ENCODE results near the gene DYNLT4. TPM values are rescaled to one million over a fixed set of nuclear protein-coding genes. Genes with fewer than 3 reads are reported as not detected.
"Not testable (repeated sequence)": the region's sequence is repeated elsewhere in the genome, so short reads cannot be mapped to it uniquely, and the experiment has no call there.

Gene DYNLT4
- total RNA-seq, 1 donor from 2014 or later: 1.4 TPM

DNA sequence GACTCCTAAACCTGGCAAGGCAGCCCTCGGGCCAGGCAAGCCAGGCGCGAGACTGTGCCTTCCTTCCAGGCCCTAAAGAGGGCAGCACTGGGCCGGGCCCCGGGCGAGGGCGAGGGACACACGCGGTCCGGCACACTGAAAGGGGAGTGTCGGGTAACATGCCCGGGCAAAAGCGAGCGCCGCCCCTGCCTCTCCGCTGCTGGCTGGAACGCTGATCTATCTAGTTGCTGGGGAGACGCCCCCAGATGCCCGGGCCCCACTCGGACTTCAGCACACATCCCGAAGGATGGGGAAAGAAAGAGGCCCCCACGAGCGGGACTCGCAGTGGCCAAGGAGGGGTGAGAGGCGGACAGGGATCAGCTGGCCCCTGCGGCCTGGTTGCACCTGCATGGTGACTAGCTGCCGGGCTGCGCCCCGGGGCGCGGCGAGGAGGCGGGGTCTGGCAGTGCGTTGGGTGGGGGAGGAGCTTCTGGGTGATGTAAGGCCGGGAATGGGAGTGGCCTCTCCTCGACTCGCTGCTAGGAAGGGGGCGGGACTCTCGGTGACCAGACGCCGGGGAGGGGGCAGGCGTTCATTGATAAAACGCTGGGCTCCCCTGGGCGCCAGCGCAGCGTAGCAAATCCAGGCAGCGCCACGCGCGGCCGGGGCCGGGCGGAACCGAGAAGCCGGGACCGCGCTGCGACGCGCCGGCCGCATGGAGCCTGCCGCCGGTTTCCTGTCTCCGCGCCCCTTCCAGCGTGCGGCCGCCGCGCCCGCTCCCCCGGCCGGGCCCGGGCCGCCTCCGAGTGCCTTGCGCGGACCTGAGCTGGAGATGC is 7.2 kb downstream of the DYNLT4 start, which contains the start of gene PLK3:
Gene PLK3 (plus strand): TSS at position 608 of the 815 bp plus-strand sequence. CDS start 87 bp downstream, at position 695.
- H3K4me1 Mint-ChIP-seq (ENCODE audit: unreplicated experiment): peaks cover 20% of the 10 kb centered on the region
- peak; percentile 96 for DNase-seq (ENCODE audit: low spot score)
- peaks cover 11% of the 10 kb centered on the region for H3K36me3 Mint-ChIP-seq (ENCODE audit: low read depth, unreplicated experiment)
- H3K4me3 Mint-ChIP-seq (ENCODE audit: unreplicated experiment): peak within 1 kb of the TSS; percentile 92
- TF ChIP-seq, protein P1, sequence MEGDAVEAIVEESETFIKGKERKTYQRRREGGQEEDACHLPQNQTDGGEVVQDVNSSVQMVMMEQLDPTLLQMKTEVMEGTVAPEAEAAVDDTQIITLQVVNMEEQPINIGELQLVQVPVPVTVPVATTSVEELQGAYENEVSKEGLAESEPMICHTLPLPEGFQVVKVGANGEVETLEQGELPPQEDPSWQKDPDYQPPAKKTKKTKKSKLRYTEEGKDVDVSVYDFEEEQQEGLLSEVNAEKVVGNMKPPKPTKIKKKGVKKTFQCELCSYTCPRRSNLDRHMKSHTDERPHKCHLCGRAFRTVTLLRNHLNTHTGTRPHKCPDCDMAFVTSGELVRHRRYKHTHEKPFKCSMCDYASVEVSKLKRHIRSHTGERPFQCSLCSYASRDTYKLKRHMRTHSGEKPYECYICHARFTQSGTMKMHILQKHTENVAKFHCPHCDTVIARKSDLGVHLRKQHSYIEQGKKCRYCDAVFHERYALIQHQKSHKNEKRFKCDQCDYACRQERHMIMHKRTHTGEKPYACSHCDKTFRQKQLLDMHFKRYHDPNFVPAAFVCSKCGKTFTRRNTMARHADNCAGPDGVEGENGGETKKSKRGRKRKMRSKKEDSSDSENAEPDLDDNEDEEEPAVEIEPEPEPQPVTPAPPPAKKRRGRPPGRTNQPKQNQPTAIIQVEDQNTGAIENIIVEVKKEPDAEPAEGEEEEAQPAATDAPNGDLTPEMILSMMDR (IDR thresholded peaks at IDR 0.05; ENCODE audit: unreplicated experiment): peak; percentile 75
- peak within 1 kb of the TSS; percentile 95 for H3K27ac Mint-ChIP-seq (ENCODE audit: unreplicated experiment)
- H3K9me3 Mint-ChIP-seq (ENCODE audit: unreplicated experiment): no peaks in the 10 kb centered on the region
- peaks cover 10% of the 10 kb centered on the region for H3K27me3 Mint-ChIP-seq (ENCODE audit: unreplicated experiment)

DNA sequence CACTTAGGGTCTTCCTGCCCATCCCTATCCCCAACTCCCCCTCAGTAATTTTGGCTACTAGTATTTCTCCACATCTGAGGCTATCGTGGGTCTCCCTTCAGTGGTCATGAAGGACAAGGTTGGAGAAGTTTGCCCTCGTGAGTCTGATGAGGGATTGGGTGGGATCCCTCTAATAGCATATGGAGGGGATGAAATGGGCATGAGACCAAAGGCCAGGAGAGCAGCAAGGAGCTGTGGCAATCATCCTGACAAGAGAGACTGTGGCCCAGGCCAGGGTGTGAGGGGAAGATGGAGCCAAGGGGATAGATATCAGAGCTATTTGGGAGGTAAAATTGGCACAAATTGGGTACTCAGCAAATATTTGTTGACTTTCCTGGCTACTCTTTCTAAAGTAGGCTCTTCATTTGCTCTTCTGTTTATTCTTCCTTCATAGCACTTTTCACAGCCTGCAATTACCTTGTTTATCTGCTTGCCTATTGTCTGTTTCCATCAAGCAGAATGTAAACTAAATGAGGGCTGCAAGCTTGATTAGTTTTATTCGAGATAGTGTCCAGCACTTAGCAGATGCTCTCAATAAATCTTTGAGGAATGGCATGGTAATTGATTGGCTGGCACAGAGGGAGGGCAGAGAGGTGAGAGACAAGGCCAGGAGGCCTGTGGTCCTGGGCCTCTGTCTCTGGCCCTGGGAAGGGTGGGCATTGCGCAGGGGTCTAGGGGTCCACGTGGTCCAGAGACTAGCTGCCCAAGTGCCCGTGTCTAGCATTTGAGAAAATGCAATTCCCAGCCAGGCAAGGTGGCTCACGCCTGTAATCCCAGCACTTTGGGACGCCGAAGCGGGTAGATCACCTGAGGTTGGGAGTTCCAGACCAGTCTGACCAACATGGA is 8.4 kb downstream of the DYNLT4 start:
- Mint-ChIP-seq H3K36me3 (ENCODE audit: low read depth, unreplicated experiment) (peaks cover 11% of the 10 kb centered on the region), H3K27me3 (ENCODE audit: unreplicated experiment) (peaks cover 10% of the 10 kb centered on the region), H3K4me3 (ENCODE audit: unreplicated experiment) (no peak overlapping the region), H3K27ac (ENCODE audit: unreplicated experiment) (no peak overlapping the region), H3K9me3 (ENCODE audit: unreplicated experiment) (no peaks in the 10 kb centered on the region), H3K4me1 (ENCODE audit: unreplicated experiment) (peaks cover 20% of the 10 kb centered on the region)
- TF ChIP-seq, protein P1 (IDR thresholded peaks at IDR 0.05; ENCODE audit: unreplicated experiment): no peak
- no peak for DNase-seq (ENCODE audit: low spot score)

DNA sequence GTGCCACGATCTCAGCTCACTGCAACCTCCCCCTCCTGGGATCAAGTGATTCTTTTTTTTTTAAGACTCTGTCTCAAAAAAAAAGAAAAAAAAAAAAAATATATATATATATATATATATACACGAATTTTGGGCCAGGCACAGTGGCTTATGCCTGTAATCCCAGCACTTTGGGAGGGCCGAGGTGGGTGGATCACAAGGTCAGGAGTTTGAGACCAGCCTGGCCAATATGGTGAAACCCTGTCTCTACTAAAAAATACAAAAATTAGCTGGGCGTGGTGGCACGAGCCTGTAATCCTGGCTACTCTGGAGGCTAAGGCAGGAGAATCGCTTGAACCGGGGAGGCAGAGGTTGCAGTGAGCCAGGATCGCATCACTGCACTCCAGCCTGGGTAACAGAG is 9.3 kb downstream of the DYNLT4 start:
- H3K4me1 Mint-ChIP-seq (ENCODE audit: unreplicated experiment): peaks cover 17% of the 10 kb centered on the region
- DNase-seq (ENCODE audit: low spot score); H3K9me3 Mint-ChIP-seq (ENCODE audit: unreplicated experiment); H3K27ac Mint-ChIP-seq (ENCODE audit: unreplicated experiment); H3K4me3 Mint-ChIP-seq (ENCODE audit: unreplicated experiment); H3K36me3 Mint-ChIP-seq (ENCODE audit: low read depth, unreplicated experiment): not testable (repeated sequence)
- H3K27me3 Mint-ChIP-seq (ENCODE audit: unreplicated experiment): peaks cover 12% of the 10 kb centered on the region

DNA sequence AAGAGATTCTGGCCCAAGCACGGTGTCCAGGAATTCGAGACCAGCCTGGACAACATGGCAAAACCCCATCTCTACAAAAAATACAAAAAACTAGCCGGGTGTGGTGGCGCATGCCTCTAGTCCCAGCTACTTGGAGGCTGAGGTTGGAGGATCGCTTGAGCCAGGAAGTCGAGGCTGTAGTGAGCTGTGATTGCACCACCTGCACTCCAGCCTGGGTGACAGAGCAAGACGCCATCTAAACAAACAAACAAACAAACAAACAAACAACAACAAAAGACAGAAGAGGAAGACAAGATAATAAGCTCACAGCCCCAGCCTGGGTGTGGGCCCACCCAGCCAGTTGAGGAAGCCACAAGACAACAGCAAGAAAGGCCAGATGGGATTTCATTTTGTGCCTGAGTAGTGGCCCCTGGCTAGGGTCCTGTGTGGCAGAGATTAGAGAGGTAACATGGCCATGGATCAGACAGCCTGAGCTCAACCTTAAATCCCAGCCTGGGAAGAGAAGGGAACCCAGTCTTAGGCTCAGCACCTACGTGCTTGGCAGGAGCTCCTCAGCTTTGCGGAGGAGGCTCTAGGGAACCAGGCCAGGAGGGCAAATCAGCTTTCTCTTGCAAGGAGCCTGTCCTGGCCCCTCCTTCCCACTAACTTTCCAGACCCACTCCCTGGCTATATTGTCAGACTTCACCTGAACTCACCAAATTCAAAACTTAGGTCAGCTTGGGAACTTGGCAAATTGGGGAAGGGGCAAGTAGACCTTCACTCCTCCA is 14.2 kb downstream of the DYNLT4 start:
- Mint-ChIP-seq H3K4me1 (ENCODE audit: unreplicated experiment) (peaks cover 2% of the 10 kb centered on the region), H3K9me3 (ENCODE audit: unreplicated experiment) (no peaks in the 10 kb centered on the region), H3K4me3 (ENCODE audit: unreplicated experiment) (no peak overlapping the region), H3K27me3 (ENCODE audit: unreplicated experiment) (peaks cover 7% of the 10 kb centered on the region), H3K36me3 (ENCODE audit: low read depth, unreplicated experiment) (no peaks in the 10 kb centered on the region), H3K27ac (ENCODE audit: unreplicated experiment) (no peak overlapping the region)
- DNase-seq (ENCODE audit: low spot score): no peak
- TF ChIP-seq, protein P1 (IDR thresholded peaks at IDR 0.05; ENCODE audit: unreplicated experiment): no peak

All from endothelial cell (in vitro differentiated cells).